HG03342 (cell line): ENCODE data around the gene C2orf74.

Experiments used
- ATAC-seq: cut with Tn5 transposase; IDR thresholded peaks from one replicate; pipeline ENCODE4 v1.9.1; 2021; ENCODE audit warnings: mild to moderate bottlenecking, moderate library complexity; ENCODE audit not compliant: unreplicated experiment

The C2orf74 gene

DNA sequence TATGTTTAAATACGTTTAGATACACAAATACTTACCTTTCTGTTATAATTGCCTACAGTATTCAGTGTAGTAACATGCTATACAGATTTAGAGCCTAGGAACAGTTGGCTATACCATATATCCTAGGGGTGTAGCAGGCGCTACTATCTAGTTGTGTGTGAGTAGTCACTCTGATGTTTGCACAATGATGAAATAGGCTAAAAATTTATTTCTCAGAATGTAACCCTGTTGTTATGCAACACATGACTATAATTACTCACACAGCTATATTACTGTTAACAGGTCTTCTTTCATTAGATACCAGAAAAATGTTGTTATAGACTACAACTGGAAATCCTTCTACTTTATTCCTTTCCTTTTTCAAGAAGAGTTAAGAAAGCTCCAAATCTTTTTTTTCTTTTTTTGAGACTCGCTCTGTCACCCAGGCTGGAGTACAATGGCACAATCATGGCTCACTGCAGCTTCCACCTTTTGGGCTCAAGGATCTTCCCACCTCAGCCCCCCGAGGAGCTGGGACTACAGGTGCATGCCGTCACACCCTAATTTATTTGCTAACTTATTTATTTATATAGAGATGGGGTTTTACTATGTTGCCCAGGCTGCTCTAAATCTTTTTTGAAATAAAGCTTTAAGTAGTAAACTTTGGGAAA, 48.5 kb downstream of the C2orf74 start:
- ATAC-seq, result no peak

DNA sequence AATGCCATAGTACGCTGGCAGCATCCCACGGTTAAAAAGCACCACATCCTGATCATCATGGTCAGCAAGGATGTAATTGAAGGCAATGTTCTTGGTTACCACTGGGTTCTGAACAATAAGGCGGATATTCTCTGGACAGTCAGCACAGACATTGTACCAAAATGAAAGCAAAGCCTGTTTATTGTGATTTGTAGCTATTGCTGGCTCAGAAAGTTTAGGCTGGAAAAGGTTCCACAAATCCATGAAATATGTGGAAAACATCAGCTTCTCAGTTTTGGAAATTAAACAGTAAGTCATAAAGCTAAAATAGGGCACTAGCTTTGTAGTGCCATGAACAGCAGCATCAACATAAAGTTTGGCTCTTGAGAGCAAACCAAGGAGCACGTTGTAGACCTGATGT, 52.2 kb downstream of the C2orf74 start:
- ATAC-seq, result no peak
